NCI-H2227 treated with DMSO at 0.1 percent for 48 hours (cell line): ENCODE results near the gene TYW1B.
A peak's percentile ranks its signal among the peaks of the same experiment; 100 is the strongest.
"Not testable (repeated sequence)": the region's sequence is repeated elsewhere in the genome, so short reads cannot be mapped to it uniquely, and the experiment has no call there.

ENCODE experiments used
- DNase-seq: peaks from one replicate; lab custom pipeline; 2025; lab: John Stamatoyannopoulos, UW

Gene TYW1B

GRCh38 chr7:72810437-72810836, 17.6 kb downstream of the TYW1B start:
- not testable (repeated sequence) for DNase-seq

GRCh38 chr7:72808511-72808910, 19.5 kb downstream of the TYW1B start:
- not testable (repeated sequence) for DNase-seq

- DNase-seq, result not testable (repeated sequence)
These were observed 21.1 kb downstream of the TYW1B start for GRCh38 chr7:72806851-72807250.

- no peak for DNase-seq
These were observed 22.2 kb downstream of the TYW1B start for GRCh38 chr7:72805526-72806494.

- DNase-seq, result not testable (repeated sequence)
These were observed 24.2 kb downstream of the TYW1B start for GRCh38 chr7:72803778-72804177.

- DNase-seq, result not testable (repeated sequence)
These were observed 26.4 kb downstream of the TYW1B start for GRCh38 chr7:72801564-72801963.

- DNase-seq, result not testable (repeated sequence)
These were observed 32.6 kb downstream of the TYW1B start for GRCh38 chr7:72795401-72795800.

- no peak for DNase-seq
These were observed 34.2 kb downstream of the TYW1B start for GRCh38 chr7:72793791-72794190.

- DNase-seq, result not testable (repeated sequence)
These were observed 37.3 kb downstream of the TYW1B start for GRCh38 chr7:72790698-72791060.

GRCh38 chr7:72790048-72790697, 37.8 kb downstream of the TYW1B start:
- DNase-seq, result not testable (repeated sequence)

- DNase-seq, result no peak
These were observed 42.6 kb downstream of the TYW1B start for GRCh38 chr7:72785166-72785955.

- peak; percentile 11 for DNase-seq
These were observed 44.2 kb downstream of the TYW1B start for GRCh38 chr7:72783601-72784370.

- no peak for DNase-seq
These were observed 46.4 kb downstream of the TYW1B start for GRCh38 chr7:72781631-72782030.

- DNase-seq, result no peak
These were observed 46.8 kb downstream of the TYW1B start for GRCh38 chr7:72781161-72781560.

- peak; percentile 58 for DNase-seq
These were observed 47.6 kb downstream of the TYW1B start for GRCh38 chr7:72780289-72780894.

- not testable (repeated sequence) for DNase-seq
These were observed 50.8 kb downstream of the TYW1B start for GRCh38 chr7:72777167-72777566.

GRCh38 chr7:72772627-72773026, 55.4 kb downstream of the TYW1B start:
- not testable (repeated sequence) for DNase-seq

- DNase-seq, result not testable (repeated sequence)
These were observed 61.0 kb downstream of the TYW1B start for GRCh38 chr7:72766994-72767393.

GRCh38 chr7:72760602-72761001, 67.4 kb downstream of the TYW1B start:
- no peak for DNase-seq

GRCh38 chr7:72754312-72754711, 73.7 kb downstream of the TYW1B start:
- no peak for DNase-seq

GRCh38 chr7:72753781-72754180, 74.2 kb downstream of the TYW1B start:
- DNase-seq, result no peak
